ENCODE measurements around the gene ADCY4. TPM values are rescaled to one million over a fixed set of nuclear protein-coding genes. Genes with fewer than 3 reads are reported as not detected.

The ADCY4 gene
- total and polyA plus RNA-seq, 2 of the 13 experiments (the other 11 are each of a cell fraction or from before 2014, with no cell fraction given) = 0.03 TPM; not detected in 1

GRCh38 chr14:24315807-24316596 lies 18.9 kb downstream of the ADCY4 start (continued):
- TF ChIP-seq ZNF639 (CRISPR knock-in tag; conservative IDR thresholded peaks at IDR 0.05) = peak; percentile 98
- TF ChIP-seq ZKSCAN1 (IDR thresholded peaks at IDR 0.05; ENCODE audit: low read length) = 0 out of 2 replicates have a peak, but pooled peaks have one; percentile 39
- TF ChIP-seq ZNF672 (CRISPR knock-in tag; IDR thresholded peaks at IDR 0.05) = no peak
- peak; percentile 79; the same call in 1 of the 2 replicates for TF ChIP-seq PAF1 (CRISPR knock-in tag; IDR thresholded peaks at IDR 0.05)
- peak; percentile 97 for TF ChIP-seq ZNF782 (CRISPR knock-in tag; IDR thresholded peaks at IDR 0.05; ENCODE audit: borderline replicate concordance)
- TF ChIP-seq XBP1 (CRISPR knock-in tag; IDR thresholded peaks at IDR 0.05) = peak; percentile 82; the same call in 1 of the 2 replicates
- 0 out of 2 replicates have a peak, but pooled peaks have one; percentile 8 for TF ChIP-seq HHEX (CRISPR knock-in tag; IDR thresholded peaks at IDR 0.05)
- TF ChIP-seq JUND (CRISPR knock-in tag; IDR thresholded peaks at IDR 0.05) = peak; percentile 48
- no peak for TF ChIP-seq TCF12 (IDR thresholded peaks at IDR 0.05)
- peak; percentile 94; the same call in 1 of the 2 replicates for TF ChIP-seq TCF12 (CRISPR knock-in tag; IDR thresholded peaks at IDR 0.05)
- TF ChIP-seq ZNF605 (CRISPR knock-in tag; IDR thresholded peaks at IDR 0.05) = peak; percentile 92
- TF ChIP-seq, protein P1, sequence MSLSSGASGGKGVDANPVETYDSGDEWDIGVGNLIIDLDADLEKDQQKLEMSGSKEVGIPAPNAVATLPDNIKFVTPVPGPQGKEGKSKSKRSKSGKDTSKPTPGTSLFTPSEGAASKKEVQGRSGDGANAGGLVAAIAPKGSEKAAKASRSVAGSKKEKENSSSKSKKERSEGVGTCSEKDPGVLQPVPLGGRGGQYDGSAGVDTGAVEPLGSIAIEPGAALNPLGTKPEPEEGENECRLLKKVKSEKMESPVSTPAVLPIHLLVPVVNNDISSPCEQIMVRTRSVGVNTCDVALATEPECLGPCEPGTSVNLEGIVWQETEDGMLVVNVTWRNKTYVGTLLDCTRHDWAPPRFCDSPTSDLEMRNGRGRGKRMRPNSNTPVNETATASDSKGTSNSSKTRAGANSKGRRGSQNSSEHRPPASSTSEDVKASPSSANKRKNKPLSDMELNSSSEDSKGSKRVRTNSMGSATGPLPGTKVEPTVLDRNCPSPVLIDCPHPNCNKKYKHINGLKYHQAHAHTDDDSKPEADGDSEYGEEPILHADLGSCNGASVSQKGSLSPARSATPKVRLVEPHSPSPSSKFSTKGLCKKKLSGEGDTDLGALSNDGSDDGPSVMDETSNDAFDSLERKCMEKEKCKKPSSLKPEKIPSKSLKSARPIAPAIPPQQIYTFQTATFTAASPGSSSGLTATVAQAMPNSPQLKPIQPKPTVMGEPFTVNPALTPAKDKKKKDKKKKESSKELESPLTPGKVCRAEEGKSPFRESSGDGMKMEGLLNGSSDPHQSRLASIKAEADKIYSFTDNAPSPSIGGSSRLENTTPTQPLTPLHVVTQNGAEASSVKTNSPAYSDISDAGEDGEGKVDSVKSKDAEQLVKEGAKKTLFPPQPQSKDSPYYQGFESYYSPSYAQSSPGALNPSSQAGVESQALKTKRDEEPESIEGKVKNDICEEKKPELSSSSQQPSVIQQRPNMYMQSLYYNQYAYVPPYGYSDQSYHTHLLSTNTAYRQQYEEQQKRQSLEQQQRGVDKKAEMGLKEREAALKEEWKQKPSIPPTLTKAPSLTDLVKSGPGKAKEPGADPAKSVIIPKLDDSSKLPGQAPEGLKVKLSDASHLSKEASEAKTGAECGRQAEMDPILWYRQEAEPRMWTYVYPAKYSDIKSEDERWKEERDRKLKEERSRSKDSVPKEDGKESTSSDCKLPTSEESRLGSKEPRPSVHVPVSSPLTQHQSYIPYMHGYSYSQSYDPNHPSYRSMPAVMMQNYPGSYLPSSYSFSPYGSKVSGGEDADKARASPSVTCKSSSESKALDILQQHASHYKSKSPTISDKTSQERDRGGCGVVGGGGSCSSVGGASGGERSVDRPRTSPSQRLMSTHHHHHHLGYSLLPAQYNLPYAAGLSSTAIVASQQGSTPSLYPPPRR (CRISPR knock-in tag; IDR thresholded peaks at IDR 0.05; ENCODE audit: borderline replicate concordance) = peak; percentile 81
- no peak for TF ChIP-seq ZNF496 (CRISPR knock-in tag; IDR thresholded peaks at IDR 0.05; ENCODE audit: insufficient replicate concordance)
- peak; percentile 89 for TF ChIP-seq ZNF317 (CRISPR knock-in tag; IDR thresholded peaks at IDR 0.05)
- no peak for TF ChIP-seq NPAS2 (CRISPR knock-in tag; IDR thresholded peaks at IDR 0.05; ENCODE audit: borderline replicate concordance)
- TF ChIP-seq HOXA5 (CRISPR knock-in tag; IDR thresholded peaks at IDR 0.05) = peak; percentile 98
- peak; percentile 79 for TF ChIP-seq KMT2B (CRISPR knock-in tag; IDR thresholded peaks at IDR 0.05)
- TF ChIP-seq HBP1 (CRISPR knock-in tag; IDR thresholded peaks at IDR 0.05; ENCODE audit: low read depth) = peak; percentile 96
- TF ChIP-seq PAXIP1 (CRISPR knock-in tag; conservative IDR thresholded peaks at IDR 0.05) = peak; percentile 62; the same call in 1 of the 2 replicates

Data from HepG2 (cell line).